ENCODE data around the gene ERGIC1. TPM values are rescaled to one million over a fixed set of nuclear protein-coding genes. Genes with fewer than 3 reads are reported as not detected.

The ERGIC1 gene
- total RNA-seq, 1 donor: 109 TPM

DNA sequence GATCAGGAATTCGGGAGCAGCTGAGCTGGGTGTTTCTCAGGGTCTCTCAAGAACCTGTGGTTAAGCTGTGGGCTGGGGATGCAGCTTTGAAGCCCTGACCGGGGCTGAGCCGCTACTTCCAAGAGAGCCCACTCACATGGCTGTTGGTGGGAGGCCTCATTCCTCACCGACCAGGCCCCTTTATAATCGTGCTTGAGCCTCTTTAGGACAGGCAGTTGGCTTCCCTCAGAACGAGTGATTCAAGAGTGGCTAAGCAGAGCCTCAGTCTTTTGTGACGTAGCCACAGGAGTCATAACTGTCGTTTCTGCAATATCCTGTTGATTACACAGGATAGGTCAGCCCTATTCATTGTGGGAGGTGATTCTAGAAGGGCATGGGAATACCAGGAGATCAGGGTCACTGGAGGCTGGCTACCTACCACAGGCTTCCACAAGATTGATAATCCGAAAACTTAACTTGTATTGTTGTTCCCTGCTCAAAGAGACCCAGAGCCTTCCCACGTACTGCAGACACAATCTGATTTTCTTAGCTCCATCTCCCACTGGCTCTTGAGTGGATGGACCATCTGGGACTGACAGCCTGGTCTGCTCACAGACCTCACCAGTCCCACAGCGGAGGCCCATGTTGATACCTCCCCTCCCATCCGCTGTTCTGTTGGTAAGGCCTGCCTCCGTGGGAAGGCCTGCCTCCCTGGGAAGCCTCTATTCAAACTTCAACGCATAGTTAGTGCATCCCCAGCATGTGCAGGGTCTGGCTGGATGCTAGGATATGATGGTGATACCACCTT, 3.0 kb upstream of the ERGIC1 start:
- H3K36me3 ChIP-seq (ENCODE audit: insufficient read depth, low read length): no peaks in the 10 kb centered on the region
- TF ChIP-seq CTCF (IDR thresholded peaks at IDR 0.05; ENCODE audit: extremely low read depth, low read depth, low read length): no peak
- H3K27ac ChIP-seq (ENCODE audit: low read depth, low read length): peak overlapping the region; percentile 96
- peak overlapping the region; percentile 33 for H2AFZ ChIP-seq (ENCODE audit: low read length)
- peak; percentile 93 for DNase-seq (ENCODE audit: insufficient read length, low spot score, missing footprints)
- H3K79me2 ChIP-seq (ENCODE audit: insufficient read depth, low read length): peaks cover 19% of the 10 kb centered on the region
- no peak overlapping the region for H3K4me2 ChIP-seq (ENCODE audit: insufficient read depth, low read length)
- no peaks in the 10 kb centered on the region for H4K20me1 ChIP-seq (ENCODE audit: insufficient read depth, low read length)
- H3K4me1 ChIP-seq (ENCODE audit: insufficient read depth, low read length): peaks cover 51% of the 10 kb centered on the region
- H3K27me3 ChIP-seq (ENCODE audit: insufficient read depth, low read length): no peaks in the 10 kb centered on the region
- no peaks in the 10 kb centered on the region for H3K9me3 ChIP-seq (ENCODE audit: low read depth, low read length)
- no peak overlapping the region for H3K4me3 ChIP-seq (ENCODE audit: insufficient read depth, low read length)

GRCh38 chr5:172832383-172833315, 1.4 kb upstream of the ERGIC1 start:
- Histone ChIP-seq H3K4me3 (ENCODE audit: insufficient read depth, low read length) (no peak overlapping the region), H3K27ac (ENCODE audit: low read depth, low read length) (peak overlapping the region; percentile 96), H3K79me2 (ENCODE audit: insufficient read depth, low read length) (peaks cover 34% of the 10 kb centered on the region), H3K9me3 (ENCODE audit: low read depth, low read length) (no peaks in the 10 kb centered on the region), H3K27me3 (ENCODE audit: insufficient read depth, low read length) (no peaks in the 10 kb centered on the region), H4K20me1 (ENCODE audit: insufficient read depth, low read length) (no peaks in the 10 kb centered on the region), H3K4me1 (ENCODE audit: insufficient read depth, low read length) (peaks cover 53% of the 10 kb centered on the region), H3K36me3 (ENCODE audit: insufficient read depth, low read length) (no peaks in the 10 kb centered on the region), H2AFZ (ENCODE audit: low read length) (peak overlapping the region; percentile 39), H3K4me2 (ENCODE audit: insufficient read depth, low read length) (no peak overlapping the region)
- no peak for DNase-seq (ENCODE audit: insufficient read length, low spot score, missing footprints)
- TF ChIP-seq CTCF (IDR thresholded peaks at IDR 0.05; ENCODE audit: extremely low read depth, low read depth, low read length): no peak

DNA sequence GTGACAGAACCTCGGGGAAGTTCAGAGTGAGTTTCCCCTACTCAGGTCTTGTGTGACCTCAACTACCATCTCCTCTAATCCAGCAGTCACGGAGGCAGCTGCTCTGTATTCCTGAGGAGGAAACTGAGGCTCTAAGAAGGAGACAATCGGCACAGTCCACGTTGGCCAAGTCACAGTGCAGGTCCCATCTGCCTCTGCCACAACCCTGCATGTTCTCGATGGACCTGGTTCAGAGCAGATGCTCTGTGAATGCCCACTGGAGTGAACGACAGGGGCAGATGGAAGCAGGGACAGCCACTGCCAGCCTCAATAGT, 722 bp upstream of the ERGIC1 start:
- Histone ChIP-seq H3K9me3 (ENCODE audit: low read depth, low read length) (no peaks in the 10 kb centered on the region), H3K4me1 (ENCODE audit: insufficient read depth, low read length) (peaks cover 48% of the 10 kb centered on the region), H3K36me3 (ENCODE audit: insufficient read depth, low read length) (peaks cover 1% of the 10 kb centered on the region), H4K20me1 (ENCODE audit: insufficient read depth, low read length) (peaks cover 4% of the 10 kb centered on the region), H3K79me2 (ENCODE audit: insufficient read depth, low read length) (peaks cover 41% of the 10 kb centered on the region), H2AFZ (ENCODE audit: low read length) (no peak overlapping the region), H3K4me3 (ENCODE audit: insufficient read depth, low read length) (peak overlapping the region; percentile 88), H3K27me3 (ENCODE audit: insufficient read depth, low read length) (no peaks in the 10 kb centered on the region), H3K4me2 (ENCODE audit: insufficient read depth, low read length) (peak overlapping the region; percentile 84), H3K27ac (ENCODE audit: low read depth, low read length) (peak overlapping the region; percentile 96)
- no peak for TF ChIP-seq CTCF (IDR thresholded peaks at IDR 0.05; ENCODE audit: extremely low read depth, low read depth, low read length)
- DNase-seq (ENCODE audit: insufficient read length, low spot score, missing footprints): no peak

Measured in osteoblast (primary cell).